Endothelial cell of umbilical vein (primary cell): ENCODE results near the gene CYBRD1. TPM values are rescaled to one million over a fixed set of nuclear protein-coding genes. Genes with fewer than 3 reads are reported as not detected.

Source experiments
- BruUV-seq: library from RNA; stranded (reverse); fragments of 400-500 nt; replicated peaks from 2 replicates; lab custom pipeline; 2021; lab: Mats Ljungman, UMichigan
- CTCF ChIA-PET: fragments of 300-600, 350-600 bp; sonication (Branson Sonifier 250); formaldehyde crosslinking; loops from one replicate; lab custom pipeline; 2021; ENCODE audit warnings: antibody characterized with exemption, inconsistent platforms; lab: Charles Lee
- POLR2A ChIA-PET: fragments of 300-600, 350-600 bp; sonication (Branson Sonifier 250); formaldehyde crosslinking; loops from one replicate; lab custom pipeline; 2021; ENCODE audit warnings: antibody characterized with exemption, inconsistent platforms; lab: Charles Lee
- DNase-seq: peaks from one replicate; pipeline ENCODE4 v3.0.0-alpha.2; 2011; ENCODE audit warnings: low read depth, low spot score
- FAIRE-seq: peaks from 2 replicates; lab custom pipeline; 2011; peaks lifted over from hg19 to GRCh38; lab: Jason Lieb, UNC
- H2AFZ ChIP-seq: 2 replicates; pipeline ENCODE4 v1.6.0; 2012; ENCODE audit warnings: low read depth, low read length, control low read depth, inconsistent platforms
- H3K27ac ChIP-seq: 2 replicates; pipeline ENCODE4 v1.5.1; 2011; ENCODE audit warnings: low read depth, mild to moderate bottlenecking, control low read depth, low read length, moderate library complexity; ENCODE audit not compliant: insufficient read depth
- H3K27me3 ChIP-seq, 2 experiments: 2 replicates each; pipeline versions ENCODE4 v1.6.0 to v1.6.1; 2011; ENCODE audit warnings: low read length in 2 of 2, mixed read lengths in 1 of 2; ENCODE audit not compliant: control insufficient read depth in 2 of 2, insufficient read depth in 2 of 2
- H3K36me3 ChIP-seq, 2 experiments: 2 replicates in 1 of 2; 3 replicates in 1 of 2; pipeline ENCODE4 v1.5.1; 2011; ENCODE audit warnings: low read length in 2 of 2, mild to moderate bottlenecking in 1 of 2, moderate library complexity in 1 of 2; ENCODE audit not compliant: control insufficient read depth in 2 of 2, insufficient read depth in 2 of 2; ENCODE audit errors: extremely low read depth in 1 of 2
- H3K4me1 ChIP-seq: 3 replicates; pipeline ENCODE4 v1.5.1; 2011; ENCODE audit warnings: mild to moderate bottlenecking, low read length; ENCODE audit not compliant: control insufficient read depth, insufficient read depth; ENCODE audit errors: extremely low read depth
- H3K4me2 ChIP-seq: 2 replicates; pipeline ENCODE4 v1.6.1; 2011; ENCODE audit warnings: low read length, control low read depth, mixed read lengths; ENCODE audit not compliant: insufficient read depth
- H3K4me3 ChIP-seq, 3 experiments: fragments of 200-600 bp in 1 of 3; sonication (generic), shearing (Covaris generic) in 1 of 3; replicated peaks in 1 of 3; 2 replicates each; pipeline ENCODE4 v1.5.1; 2011 to 2016; ENCODE audit warnings: control low read depth in 3 of 3, low read length in 3 of 3, mild to moderate bottlenecking in 2 of 3, inconsistent platforms in 1 of 3, low read depth in 1 of 3, moderate library complexity in 1 of 3; ENCODE audit not compliant: insufficient read depth in 1 of 3
- H3K79me2 ChIP-seq: 2 replicates; pipeline ENCODE4 v1.6.0; 2012; ENCODE audit warnings: low read length, inconsistent platforms; ENCODE audit not compliant: control insufficient read depth, insufficient read depth
- H3K9ac ChIP-seq: replicated peaks from 2 replicates; pipeline ENCODE3; 2011; ENCODE audit warnings: low read length, control low read depth; ENCODE audit not compliant: insufficient read depth; ENCODE audit errors: extremely low read depth
- H3K9me1 ChIP-seq: replicated peaks from 3 replicates; pipeline ENCODE4 v1.6.0; 2011; ENCODE audit warnings: mild to moderate bottlenecking, low read length; ENCODE audit not compliant: control insufficient read depth, insufficient read depth; ENCODE audit errors: extremely low read depth
- H3K9me3 ChIP-seq: replicated peaks from 2 replicates; pipeline ENCODE4 v1.5.1; 2012; ENCODE audit warnings: low read length, inconsistent platforms; ENCODE audit not compliant: control insufficient read depth, insufficient read depth
- H4K20me1 ChIP-seq: replicated peaks from 2 replicates; pipeline ENCODE3; 2011; ENCODE audit warnings: mild to moderate bottlenecking, low read length; ENCODE audit not compliant: control insufficient read depth, insufficient read depth; ENCODE audit errors: extremely low read depth
- EZH2 ChIP-seq: IDR thresholded peaks from 2 replicates; pipeline ENCODE4 v1.6.1; 2012; ENCODE audit warnings: borderline replicate concordance, low read depth, mild to moderate bottlenecking, moderate library complexity, low read length, inconsistent platforms; ENCODE audit not compliant: severe bottlenecking
- FOS ChIP-seq: IDR thresholded peaks from 2 replicates; pipeline ENCODE4 v1.6.1; 2011; ENCODE audit warnings: mild to moderate bottlenecking, low read length, moderate library complexity, borderline replicate concordance; ENCODE audit not compliant: insufficient read depth
- GATA2 ChIP-seq: IDR thresholded peaks from 2 replicates; pipeline ENCODE4 v1.7.0; 2011; ENCODE audit warnings: low read depth, mild to moderate bottlenecking, moderate library complexity, mixed read lengths, low read length; ENCODE audit not compliant: insufficient read length, insufficient read depth
- JUN ChIP-seq: IDR thresholded peaks from 2 replicates; pipeline ENCODE4 v1.6.1; 2011; ENCODE audit warnings: borderline replicate concordance, low read depth; ENCODE audit not compliant: insufficient read length, insufficient read depth
- MYC ChIP-seq: IDR thresholded peaks from one replicate; pipeline ENCODE4 v1.6.1; 2011; ENCODE audit warnings: mild to moderate bottlenecking, low read depth, low read length
- POLR2A ChIP-seq: IDR thresholded peaks from 2 replicates; pipeline ENCODE4 v1.6.1; 2012; ENCODE audit warnings: low read depth, mild to moderate bottlenecking, control low read depth, low read length
- POLR2AphosphoS5 ChIP-seq: IDR thresholded peaks from 2 replicates; pipeline ENCODE4 v1.6.1; 2012; ENCODE audit warnings: low read depth, mild to moderate bottlenecking, control low read depth, low read length, moderate library complexity; ENCODE audit not compliant: insufficient read depth
- dilution Hi-C: fragments of 300-500 bp; cut with MboI; formaldehyde crosslinking; loops from one replicate; pipeline ENCODE4 v1.15.0; 2019; ENCODE audit warnings: low sequenced_read_pairs; ENCODE audit not compliant: extremely low pct_ligation_motif_present
- intact Hi-C: fragments of 100-400 bp; cut with micrococcal nuclease; formaldehyde crosslinking; loops from one replicate; pipeline ENCODE4 v1.10.0; 2022
- polyA plus RNA-seq, 4 experiments: library from polyadenylated mRNA; depleted of rRNA in 3 of 4; stranded (reverse) in 3 of 4; unstranded in 1 of 4; fragments of >200 nt; gene quantifications; 2 replicates each; pipeline versions ENCODE4 v1.2.1 to v1.2.3, GENCODE V29; 2011 to 2012; ENCODE audit warnings: missing spikeins in 1 of 4
- small RNA-seq: library from RNA; depleted of rRNA; stranded (forward); fragments of <200 nt; gene quantifications from one replicate; pipeline ENCODE3, GENCODE V24; 2012; ENCODE audit warnings: low replicate concordance, low read depth; ENCODE audit not compliant: insufficient read depth, insufficient read length
- total RNA-seq: library from RNA; stranded (reverse); gene quantifications from 2 replicates; pipeline ENCODE4 v1.2.3, GENCODE V29; 2021
- TF ChIP-seq, protein P1 (sequence below): IDR thresholded peaks from 2 replicates; pipeline ENCODE4 v1.6.1; 2011; ENCODE audit not compliant: insufficient read depth, insufficient read length
- TF ChIP-seq, protein P2 (sequence below), 2 donors: IDR thresholded peaks; 1 replicate in 1 of 2; 2 replicates in 1 of 2; pipeline ENCODE4 v1.5.1; 2011; ENCODE audit warnings: low read length in 2 of 2, mild to moderate bottlenecking in 2 of 2, moderate library complexity in 2 of 2, control low read depth in 1 of 2, inconsistent platforms in 1 of 2, low read depth in 1 of 2; ENCODE audit not compliant: insufficient read depth in 1 of 2; ENCODE audit errors: extremely low read depth in 1 of 2

Gene CYBRD1
- total and polyA plus RNA-seq, 2 donors (not counting 3 experiments of a cell fraction or from before 2014, with no cell fraction given), result 23.1 to 24.8 TPM

DNA sequence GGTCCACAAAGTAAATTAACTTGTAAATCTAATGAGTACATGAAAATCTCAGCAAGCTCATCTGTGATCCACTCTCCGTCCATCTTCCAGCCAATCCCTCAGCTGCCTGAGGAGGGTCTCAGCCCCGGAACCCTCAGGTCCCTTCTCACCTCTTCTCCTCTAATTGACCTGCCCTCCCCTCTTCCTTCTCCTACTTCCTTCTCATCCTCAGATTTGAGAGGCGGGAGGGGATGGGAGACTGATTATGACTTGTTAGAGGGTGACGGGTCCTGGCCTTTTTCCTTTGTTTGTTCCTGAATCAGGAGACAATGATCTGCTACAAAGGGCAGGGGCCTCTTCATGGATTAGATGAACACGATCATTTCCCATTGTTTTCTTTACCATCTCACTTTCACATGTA is 80.1 kb downstream of the CYBRD1 start:
- TF ChIP-seq EZH2 (no peak), FOS (no peak), POLR2AphosphoS5 (no peak), MYC (no peak), POLR2A (no peak), JUN (no peak), GATA2 (no peak)
- TF ChIP-seq, protein P1, sequence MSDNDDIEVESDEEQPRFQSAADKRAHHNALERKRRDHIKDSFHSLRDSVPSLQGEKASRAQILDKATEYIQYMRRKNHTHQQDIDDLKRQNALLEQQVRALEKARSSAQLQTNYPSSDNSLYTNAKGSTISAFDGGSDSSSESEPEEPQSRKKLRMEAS, result no peak
- TF ChIP-seq, protein P2, sequence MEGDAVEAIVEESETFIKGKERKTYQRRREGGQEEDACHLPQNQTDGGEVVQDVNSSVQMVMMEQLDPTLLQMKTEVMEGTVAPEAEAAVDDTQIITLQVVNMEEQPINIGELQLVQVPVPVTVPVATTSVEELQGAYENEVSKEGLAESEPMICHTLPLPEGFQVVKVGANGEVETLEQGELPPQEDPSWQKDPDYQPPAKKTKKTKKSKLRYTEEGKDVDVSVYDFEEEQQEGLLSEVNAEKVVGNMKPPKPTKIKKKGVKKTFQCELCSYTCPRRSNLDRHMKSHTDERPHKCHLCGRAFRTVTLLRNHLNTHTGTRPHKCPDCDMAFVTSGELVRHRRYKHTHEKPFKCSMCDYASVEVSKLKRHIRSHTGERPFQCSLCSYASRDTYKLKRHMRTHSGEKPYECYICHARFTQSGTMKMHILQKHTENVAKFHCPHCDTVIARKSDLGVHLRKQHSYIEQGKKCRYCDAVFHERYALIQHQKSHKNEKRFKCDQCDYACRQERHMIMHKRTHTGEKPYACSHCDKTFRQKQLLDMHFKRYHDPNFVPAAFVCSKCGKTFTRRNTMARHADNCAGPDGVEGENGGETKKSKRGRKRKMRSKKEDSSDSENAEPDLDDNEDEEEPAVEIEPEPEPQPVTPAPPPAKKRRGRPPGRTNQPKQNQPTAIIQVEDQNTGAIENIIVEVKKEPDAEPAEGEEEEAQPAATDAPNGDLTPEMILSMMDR (IDR thresholded peaks at IDR 0.05; ENCODE audit: extremely low read depth in 1 of 2, insufficient read depth in 1 of 2, low read depth in 1 of 2, low read length in 2 of 2), result no peak
- H2AFZ ChIP-seq, result no peak overlapping the region
- H3K36me3 ChIP-seq, result no peaks in the 10 kb centered on the region
- dilution Hi-C loops, result no loop called here
- H3K4me1 ChIP-seq, result no peaks in the 10 kb centered on the region
- no peaks in the 10 kb centered on the region for H3K9me1 ChIP-seq
- peaks cover 9 to 12% of the 10 kb centered on the region in 2 experiments for H3K27me3 ChIP-seq
- H3K27ac ChIP-seq, result no peak overlapping the region
- FAIRE-seq (no peak), DNase-seq (no peak)
- no peaks in the 10 kb centered on the region for H4K20me1 ChIP-seq
- intact Hi-C loops, result no loop called here
- no peak overlapping the region for H3K9ac ChIP-seq
- no peak overlapping the region for H3K4me3 ChIP-seq
- BruUV-seq, result no TSS peak
- H3K4me2 ChIP-seq, result no peak overlapping the region
- H3K79me2 ChIP-seq, result no peaks in the 10 kb centered on the region
- H3K9me3 ChIP-seq, result no peaks in the 10 kb centered on the region
- ChIA-PET POLR2A (interaction anchor here (1.0 kb wide), 1 partner anchor 308 kb away, joined by 3 read pairs; no protein-coding TSS in a partner anchor), CTCF (interaction anchor here (1.3 to 1.5 kb wide), 2 partner anchors 14 to 29 kb away, joined by 3 read pairs; no protein-coding TSS in a partner anchor)

Small RNA genes lying within 50 kb of the gene (small RNA-seq; reads per million reads assigned to genes)
- gene AC007969.2 (not detected), gene RPL21P38 (not detected)

Other genes starting within 250 kb of the CYBRD1 start
- gene METTL8, start 88.5 kb upstream of the CYBRD1 start, total RNA-seq, result 20.2 and 25.0 TPM in 2 replicates
- gene METTL8, start 88.5 kb upstream of the CYBRD1 start, polyA plus RNA-seq, result 4.6 and 7.0 TPM in 2 replicates
- gene DCAF17, start 88.2 kb upstream of the CYBRD1 start, total RNA-seq, result 14.9 and 15.0 TPM in 2 replicates
- 4.4 and 4.6 TPM in 2 replicates for gene DCAF17, start 88.2 kb upstream of the CYBRD1 start, polyA plus RNA-seq
- 138 and 144 TPM in 2 replicates for gene DYNC1I2, start 165.0 kb downstream of the CYBRD1 start, total RNA-seq
- gene DYNC1I2, start 165.0 kb downstream of the CYBRD1 start, polyA plus RNA-seq, result 93.4 and 131 TPM in 2 replicates